CD4-positive, alpha-beta T cell (primary cell): ENCODE data around the gene CAPRIN1. TPM values are rescaled to one million over a fixed set of nuclear protein-coding genes. Genes with fewer than 3 reads are reported as not detected.

Experiments
- ATAC-seq: fragments of 200-7000 bp; cut with Tn5 transposase; one replicate; pipeline ENCODE4 v1.10.0; 2022; ENCODE audit warnings: mild to moderate bottlenecking; ENCODE audit not compliant: poor library complexity
- CTCF ChIA-PET: fragments of 350-600 bp; sonication (Branson Sonifier 250); formaldehyde crosslinking; loops from one replicate; lab custom pipeline; 2021; ENCODE audit warnings: antibody characterized with exemption, inconsistent platforms; lab: Charles Lee
- POLR2A ChIA-PET: fragments of 350-600 bp; sonication (Branson Sonifier 250); formaldehyde crosslinking; loops from one replicate; lab custom pipeline; 2021; ENCODE audit warnings: antibody characterized with exemption, inconsistent platforms; lab: Charles Lee
- DNase-seq, 14 experiments: peaks; one replicate each; pipeline ENCODE4 v3.0.0-alpha.2; 2013 to 2020; ENCODE audit warnings: mixed read lengths in 2 of 14
- H3K27ac ChIP-seq, 2 donors: one replicate each; pipeline versions ENCODE4 v1.5.1 to v1.7.0; 2013; ENCODE audit warnings: low read length in 2 of 2, low read depth in 1 of 2, mild to moderate bottlenecking in 1 of 2
- H3K27me3 ChIP-seq, 2 experiments: 1 replicate in 1 of 2; 2 replicates in 1 of 2; pipeline versions ENCODE4 v1.6.1 to v1.7.0; 2013; ENCODE audit warnings: low read length in 2 of 2, control low read depth in 1 of 2, mild to moderate bottlenecking in 1 of 2, moderate library complexity in 1 of 2; ENCODE audit not compliant: insufficient read depth in 2 of 2, control insufficient read depth in 1 of 2
- H3K36me3 ChIP-seq: one replicate; pipeline ENCODE4 v1.6.1; 2013; ENCODE audit warnings: low read length, control low read depth; ENCODE audit not compliant: insufficient read depth
- H3K4me1 ChIP-seq: one replicate; pipeline ENCODE4 v1.6.1; 2013; ENCODE audit warnings: low read length, control low read depth; ENCODE audit not compliant: insufficient read depth
- H3K4me3 ChIP-seq: one replicate; pipeline ENCODE4 v1.5.1; 2013; ENCODE audit warnings: mild to moderate bottlenecking, low read length, moderate library complexity
- H3K9me3 ChIP-seq, 2 experiments: 1 replicate in 1 of 2; 2 replicates in 1 of 2; pipeline versions ENCODE4 v1.6.1 to v1.7.0; 2013; ENCODE audit warnings: low read length in 2 of 2, mild to moderate bottlenecking in 2 of 2, control low read depth in 1 of 2, moderate library complexity in 1 of 2; ENCODE audit not compliant: control insufficient read depth in 1 of 2, insufficient read depth in 1 of 2
- H3K27ac Mint-ChIP-seq: one replicate; pipeline ENCODE4 v1.8.0; 2020; ENCODE audit warnings: mixed read lengths
- H3K27me3 Mint-ChIP-seq: one replicate; pipeline ENCODE4 v1.8.0; 2021; ENCODE audit warnings: mixed read lengths
- H3K36me3 Mint-ChIP-seq: one replicate; pipeline ENCODE4 v1.8.0; 2021; ENCODE audit warnings: low read depth, mixed read lengths
- H3K4me1 Mint-ChIP-seq: one replicate; pipeline ENCODE4 v1.8.0; 2021; ENCODE audit warnings: low read depth, mixed read lengths
- H3K4me3 Mint-ChIP-seq: one replicate; pipeline ENCODE4 v1.8.0; 2020; ENCODE audit warnings: mild to moderate bottlenecking, mixed read lengths
- H3K9me3 Mint-ChIP-seq: one replicate; pipeline ENCODE4 v1.8.0; 2020; ENCODE audit warnings: mixed read lengths
- CTCF ChIP-seq: fragments of 200-600 bp; IDR thresholded peaks from one replicate; pipeline ENCODE4 v1.8.0; 2022; ENCODE audit warnings: antibody characterized with exemption, mild to moderate bottlenecking
- intact Hi-C, 2 experiments: fragments of 100-400 bp; cut with DNase I in 1 of 2; cut with micrococcal nuclease in 1 of 2; formaldehyde crosslinking; loops; one replicate each; pipeline versions ENCODE4 v1.15.1 to v1.9.0; 2023 to 2025; cut with DNase I, micrococcal nuclease
- total RNA-seq, 174 experiments: library from RNA in 2 of 174; stranded (reverse) in 2 of 174; gene quantifications; one replicate each; pipeline ENCODE4 v1.2.3 and lab custom pipeline; 2021 to 2026

CAPRIN1 gene
- total RNA-seq, 2 experiments from 2014 or later = 107 TPM

DNA sequence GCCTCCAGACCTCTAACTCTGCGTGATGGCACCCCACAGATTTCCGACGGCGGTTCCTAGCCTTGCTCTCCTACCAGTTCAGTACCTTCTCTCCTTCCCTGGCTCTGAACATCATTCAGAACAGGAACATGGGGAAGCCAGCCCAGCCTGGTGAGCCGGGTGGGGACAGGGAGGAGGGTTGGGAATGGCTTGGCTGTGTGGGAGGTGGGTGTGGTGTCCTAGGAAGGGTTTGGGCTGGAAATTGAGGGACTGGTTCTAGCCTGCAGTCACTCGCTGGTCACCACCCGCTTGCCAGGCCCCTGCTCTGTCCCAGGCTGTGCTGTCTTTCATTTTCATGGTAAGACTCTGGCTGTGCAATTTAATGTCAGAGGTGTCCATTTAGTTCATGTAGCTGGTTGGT lies 87.8 kb downstream of the CAPRIN1 start:
- H3K27me3 ChIP-seq = no peaks in the 10 kb centered on the region
- no peaks in the 10 kb centered on the region for H3K4me1 ChIP-seq
- ChIA-PET POLR2A (no interaction called here), CTCF (no interaction called here)
- H3K36me3 ChIP-seq = peaks cover 97% of the 10 kb centered on the region
- Mint-ChIP-seq H3K27ac (no peak overlapping the region), H3K27me3 (no peaks in the 10 kb centered on the region), H3K4me1 (no peaks in the 10 kb centered on the region), H3K4me3 (no peak overlapping the region), H3K36me3 (peaks cover 96% of the 10 kb centered on the region), H3K9me3 (no peaks in the 10 kb centered on the region)
- no peak overlapping the region for H3K4me3 ChIP-seq
- no peak overlapping the region for H3K27ac ChIP-seq
- DNase-seq = no peak
- no peak for ATAC-seq
- TF ChIP-seq CTCF = no peak
- no peaks in the 10 kb centered on the region for H3K9me3 ChIP-seq
- intact Hi-C loops = no loop called here

DNA sequence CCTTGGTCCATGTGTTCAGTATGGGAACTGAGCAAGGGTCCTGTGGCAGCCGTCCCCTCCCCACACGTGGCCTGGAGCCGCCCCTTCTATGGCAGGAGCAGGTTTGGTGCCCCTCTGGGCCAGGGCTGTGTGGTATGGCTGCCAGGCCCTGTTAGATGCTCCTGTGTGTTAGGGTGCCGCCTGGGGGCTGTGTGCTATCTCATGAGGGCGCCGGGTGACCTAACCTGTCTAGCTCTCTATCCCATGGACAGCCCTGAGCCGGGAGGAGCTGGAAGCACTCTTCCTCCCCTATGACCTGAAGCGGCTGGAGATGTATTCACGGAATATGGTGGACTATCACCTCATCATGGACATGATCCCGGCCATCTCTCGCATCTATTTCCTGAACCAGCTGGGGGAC lies 88.6 kb downstream of the CAPRIN1 start:
- H3K4me3 ChIP-seq = no peak overlapping the region

DNA sequence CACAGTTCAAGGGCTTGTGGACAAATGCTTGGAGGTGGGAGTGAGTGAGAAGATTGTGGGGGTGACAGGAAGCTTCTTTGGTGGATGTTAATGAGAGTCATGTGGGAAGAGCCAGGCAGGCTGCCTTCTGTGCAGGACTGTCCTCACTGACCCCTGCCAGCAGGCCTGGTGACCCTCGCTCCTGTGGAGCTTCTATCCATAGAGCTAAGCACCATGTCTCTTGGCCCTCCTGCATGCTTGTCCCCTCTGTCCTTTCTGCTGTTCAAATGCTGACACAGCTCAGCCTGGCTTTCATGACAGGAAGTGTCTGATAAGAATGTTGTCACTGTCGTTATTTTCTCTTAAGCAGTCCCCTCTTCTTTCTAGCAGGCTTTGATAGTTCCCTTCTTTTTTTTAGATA lies 91.5 kb downstream of the CAPRIN1 start:
- ChIA-PET CTCF (interaction anchor here (0.7 kb wide), 1 partner anchor 31 kb away, joined by 3 read pairs; no protein-coding TSS in a partner anchor), POLR2A (no interaction called here)
- H3K36me3 Mint-ChIP-seq = peaks cover 98% of the 10 kb centered on the region
- H3K4me1 ChIP-seq = no peaks in the 10 kb centered on the region
- H3K4me3 ChIP-seq = no peak overlapping the region
- ATAC-seq = no peak
- H3K27me3 Mint-ChIP-seq = no peaks in the 10 kb centered on the region
- H3K36me3 ChIP-seq = peaks cover 100% of the 10 kb centered on the region
- H3K9me3 Mint-ChIP-seq = no peaks in the 10 kb centered on the region
- no peaks in the 10 kb centered on the region for H3K27me3 ChIP-seq
- intact Hi-C loops = no loop called here
- no peaks in the 10 kb centered on the region for H3K9me3 ChIP-seq
- no peak overlapping the region for H3K4me3 Mint-ChIP-seq
- no peak overlapping the region for H3K27ac Mint-ChIP-seq
- H3K27ac ChIP-seq = no peak overlapping the region
- no peak for DNase-seq
- no peaks in the 10 kb centered on the region for H3K4me1 Mint-ChIP-seq
- no peak for TF ChIP-seq CTCF

More for the DNA sequence above, 88.6 kb downstream of the CAPRIN1 start:
- Mint-ChIP-seq H3K4me3 (no peak overlapping the region), H3K36me3 (peaks cover 97% of the 10 kb centered on the region), H3K27me3 (no peaks in the 10 kb centered on the region), H3K27ac (no peak overlapping the region), H3K4me1 (no peaks in the 10 kb centered on the region), H3K9me3 (no peaks in the 10 kb centered on the region)
- H3K27me3 ChIP-seq = no peaks in the 10 kb centered on the region
- CTCF ChIA-PET = no interaction called here
- H3K36me3 ChIP-seq = peaks cover 97% of the 10 kb centered on the region
- H3K4me1 ChIP-seq = no peaks in the 10 kb centered on the region
- intact Hi-C loops = no loop called here
- POLR2A ChIA-PET = no interaction called here
- DNase-seq = peak in 1 of 14 experiments; percentile 15
- ATAC-seq = no peak
- no peak for TF ChIP-seq CTCF
- no peaks in the 10 kb centered on the region for H3K9me3 ChIP-seq
- no peak overlapping the region for H3K27ac ChIP-seq
